H1 (cell line): ENCODE results near the gene RRP1. TPM values are rescaled to one million over a fixed set of nuclear protein-coding genes. Genes with fewer than 3 reads are reported as not detected.
A peak's percentile ranks its signal among the peaks of the same experiment; 100 is the strongest.

Experiments used
- BACH1 ChIP-seq: IDR thresholded peaks from 2 replicates; pipeline ENCODE4 v1.6.1; 2012; ENCODE audit warnings: low read length, improper control_type of control experiment
- BCL11A ChIP-seq, 2 experiments: IDR thresholded peaks; one replicate each; pipeline ENCODE4 v1.6.1; 2011; ENCODE audit warnings: low read depth in 2 of 2, low read length in 2 of 2, mild to moderate bottlenecking in 2 of 2
- BRCA1 ChIP-seq: IDR thresholded peaks from 2 replicates; pipeline ENCODE4 v1.6.1; 2012; ENCODE audit warnings: low read depth, low read length, improper control_type of control experiment
- CBX5 ChIP-seq: fragments of 300-800, 300-1000 bp; sonication (generic); IDR thresholded peaks from 2 replicates; pipeline ENCODE4 v1.7.1; 2016; ENCODE audit warnings: antibody characterized with exemption, low read length, low read depth
- GTF2F1 ChIP-seq: IDR thresholded peaks from 2 replicates; pipeline ENCODE4 v1.6.1; 2012; ENCODE audit warnings: low read depth, low read length, improper control_type of control experiment, borderline replicate concordance
- JUND ChIP-seq: IDR thresholded peaks from 2 replicates; pipeline ENCODE4 v1.6.1; 2011; ENCODE audit warnings: mild to moderate bottlenecking, improper control_type of control experiment, low read length
- NRF1 ChIP-seq: IDR thresholded peaks from 2 replicates; pipeline ENCODE4 v1.6.1; 2011; ENCODE audit warnings: mild to moderate bottlenecking, low read depth, low read length, improper control_type of control experiment
- POLR2AphosphoS5 ChIP-seq: IDR thresholded peaks from 2 replicates; pipeline ENCODE4 v1.6.1; 2011; ENCODE audit warnings: low read depth, low read length
- POU5F1 ChIP-seq: IDR thresholded peaks from 2 replicates; pipeline ENCODE4 v1.6.1; 2011; ENCODE audit warnings: low read depth, mild to moderate bottlenecking, low read length, moderate library complexity
- RFX5 ChIP-seq: IDR thresholded peaks from 2 replicates; pipeline ENCODE4 v1.6.1; 2011; ENCODE audit warnings: low read depth, low read length, improper control_type of control experiment, borderline replicate concordance
- RXRA ChIP-seq: IDR thresholded peaks from 2 replicates; pipeline ENCODE4 v1.6.1; 2011; ENCODE audit warnings: low read depth, mild to moderate bottlenecking, low read length, moderate library complexity; ENCODE audit not compliant: insufficient read depth
- SIRT6 ChIP-seq: IDR thresholded peaks from one replicate; pipeline ENCODE4 v1.7.1; 2012; ENCODE audit warnings: low read length, inconsistent platforms
- SRF ChIP-seq: IDR thresholded peaks from 2 replicates; pipeline ENCODE4 v1.6.1; 2011; ENCODE audit warnings: mild to moderate bottlenecking, low read depth, low read length, moderate library complexity
- SUZ12 ChIP-seq: fragments of 200-600 bp; sonication (generic); IDR thresholded peaks from 2 replicates; pipeline ENCODE4 v1.6.1; 2012; ENCODE audit warnings: mild to moderate bottlenecking, inconsistent platforms, low read length, moderate library complexity, mixed read lengths
- TBP ChIP-seq: IDR thresholded peaks from 2 replicates; pipeline ENCODE4 v1.6.1; 2011; ENCODE audit warnings: low read depth, low read length, improper control_type of control experiment
- YY1 ChIP-seq: IDR thresholded peaks from 2 replicates; pipeline ENCODE4 v1.6.1; 2011; ENCODE audit warnings: low read depth, mild to moderate bottlenecking, low read length
- ZNF274 ChIP-seq: IDR thresholded peaks from 2 replicates; pipeline ENCODE4 v1.7.0; 2012; ENCODE audit warnings: low read length, borderline replicate concordance; ENCODE audit errors: extremely low read depth
- polyA plus RNA-seq, 7 experiments: library from polyadenylated mRNA; depleted of rRNA in 3 of 7; stranded (reverse) in 5 of 7; unstranded in 2 of 7; fragments of >200 nt in 5 of 7; fragments of 200-250 nt in 2 of 7; gene quantifications; 1 replicate in 5 of 7; 2 replicates in 1 of 7; 4 replicates in 1 of 7; pipeline versions ENCODE4 v1.2.1 to v1.2.3, GENCODE V29; 2011 to 2013; ENCODE audit warnings: missing spikeins in 2 of 7, mixed read lengths in 2 of 7
- total RNA-seq: library from RNA; stranded (reverse); fragmentation: NEBNext Ultra II Directional; extraction: Animal tissue kit (Norgen Biotek cat#: 25700); gene quantifications from 2 replicates; pipeline ENCODE4 v1.2.1, GENCODE V29; 2021
- TF ChIP-seq, protein P1 (sequence below), 3 experiments: IDR thresholded peaks; 1 replicate in 2 of 3; 2 replicates in 1 of 3; pipeline versions ENCODE4 v1.5.1 to v1.6.1; 2011; ENCODE audit warnings: low read length in 3 of 3, mild to moderate bottlenecking in 3 of 3, inconsistent platforms in 2 of 3, low read depth in 1 of 3, moderate library complexity in 1 of 3; ENCODE audit not compliant: insufficient read depth in 1 of 3; ENCODE audit errors: control extremely low read depth in 1 of 3

The RRP1 gene
- total and polyA plus RNA-seq, 2 of the 8 experiments (the other 6 are each of a cell fraction or from before 2014, with no cell fraction given) = 11.6 to 55.2 TPM

GRCh38 chr21:43775795-43776430, 13.5 kb upstream of the RRP1 start, which contains the start of gene CSTB (continued):
- TF ChIP-seq, protein P1, sequence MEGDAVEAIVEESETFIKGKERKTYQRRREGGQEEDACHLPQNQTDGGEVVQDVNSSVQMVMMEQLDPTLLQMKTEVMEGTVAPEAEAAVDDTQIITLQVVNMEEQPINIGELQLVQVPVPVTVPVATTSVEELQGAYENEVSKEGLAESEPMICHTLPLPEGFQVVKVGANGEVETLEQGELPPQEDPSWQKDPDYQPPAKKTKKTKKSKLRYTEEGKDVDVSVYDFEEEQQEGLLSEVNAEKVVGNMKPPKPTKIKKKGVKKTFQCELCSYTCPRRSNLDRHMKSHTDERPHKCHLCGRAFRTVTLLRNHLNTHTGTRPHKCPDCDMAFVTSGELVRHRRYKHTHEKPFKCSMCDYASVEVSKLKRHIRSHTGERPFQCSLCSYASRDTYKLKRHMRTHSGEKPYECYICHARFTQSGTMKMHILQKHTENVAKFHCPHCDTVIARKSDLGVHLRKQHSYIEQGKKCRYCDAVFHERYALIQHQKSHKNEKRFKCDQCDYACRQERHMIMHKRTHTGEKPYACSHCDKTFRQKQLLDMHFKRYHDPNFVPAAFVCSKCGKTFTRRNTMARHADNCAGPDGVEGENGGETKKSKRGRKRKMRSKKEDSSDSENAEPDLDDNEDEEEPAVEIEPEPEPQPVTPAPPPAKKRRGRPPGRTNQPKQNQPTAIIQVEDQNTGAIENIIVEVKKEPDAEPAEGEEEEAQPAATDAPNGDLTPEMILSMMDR (IDR thresholded peaks at IDR 0.05; ENCODE audit: control extremely low read depth in 1 of 3, insufficient read depth in 1 of 3, low read depth in 1 of 3, low read length in 3 of 3) = peak in 1 of 3 experiments; percentile 6; a peak in 2 of 4 replicates
- no peak for TF ChIP-seq BACH1
- TF ChIP-seq SRF = no peak
- TF ChIP-seq POU5F1 = no peak
- no peak for TF ChIP-seq ZNF274
- no peak for TF ChIP-seq NRF1
- TF ChIP-seq TBP = peak; percentile 75; the same call in 1 of the 2 replicates
- TF ChIP-seq SUZ12 = no peak
- TF ChIP-seq POLR2AphosphoS5 = peak; percentile 48; the same call in 1 of the 2 replicates
- no peak for TF ChIP-seq YY1
- no peak for TF ChIP-seq CBX5
- no peak for TF ChIP-seq SIRT6
- no peak for TF ChIP-seq RXRA
- no peak for TF ChIP-seq JUND
- no peak for TF ChIP-seq BRCA1
- no peak for TF ChIP-seq BCL11A (IDR thresholded peaks at IDR 0.05; ENCODE audit: low read depth in 2 of 2, low read length in 2 of 2)
- TF ChIP-seq RFX5 = no peak
- TF ChIP-seq GTF2F1 = no peak
